ENCODE measurements around the gene ZNF304.

Gene ZNF304

DNA sequence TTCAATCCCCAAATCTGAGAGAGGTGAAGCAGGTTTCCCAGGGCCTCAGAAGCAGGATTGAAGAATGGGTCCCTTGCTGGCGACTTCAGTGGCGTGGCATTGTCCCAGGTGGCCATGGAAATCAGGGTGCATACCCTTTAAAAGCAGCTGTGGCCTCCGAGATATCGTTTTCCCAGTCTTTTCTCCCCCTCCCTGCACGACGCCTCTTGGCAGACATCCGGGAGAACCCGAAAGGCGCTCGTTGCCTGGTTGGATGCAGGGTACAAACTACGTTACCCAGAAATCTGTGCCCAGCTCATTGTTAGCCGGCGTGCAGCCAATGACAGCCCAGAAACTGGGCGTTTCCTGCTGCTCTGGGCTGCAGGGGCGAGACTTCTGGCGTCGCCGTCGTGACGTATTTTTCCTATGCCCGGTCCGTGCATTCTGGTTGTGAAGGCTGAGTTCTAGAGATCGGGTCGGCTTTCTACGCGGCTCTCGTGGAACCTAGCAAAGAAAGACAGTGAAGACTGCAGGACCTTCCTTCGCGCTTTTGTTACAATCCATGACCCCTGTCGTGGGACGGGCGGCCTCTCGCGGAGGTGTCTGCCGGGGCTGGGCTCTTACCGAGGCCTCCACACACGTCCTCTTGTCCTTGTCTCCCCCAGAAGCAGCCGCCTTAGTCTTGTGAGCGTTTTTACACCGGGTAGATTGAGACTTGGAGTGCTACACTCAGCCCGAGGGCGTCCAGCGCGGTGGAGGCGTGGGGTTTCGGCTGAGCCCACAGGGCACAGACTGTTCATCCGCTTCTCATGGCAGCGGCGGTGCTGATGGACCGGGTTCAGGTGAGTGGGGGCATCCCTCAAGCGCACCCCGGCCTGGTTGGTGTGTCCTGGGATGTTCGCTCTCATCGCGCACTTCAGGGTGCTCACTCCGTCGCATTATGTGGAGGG lies at the start of gene ZNF304:
Gene ZNF304, plus strand, starts transcription at position 395 of the 929 bp plus-strand sequence. Its CDS starts 394 bp downstream, at position 789.
- peak; percentile 89 for DNase-seq (ENCODE audit: low spot score)

DNA sequence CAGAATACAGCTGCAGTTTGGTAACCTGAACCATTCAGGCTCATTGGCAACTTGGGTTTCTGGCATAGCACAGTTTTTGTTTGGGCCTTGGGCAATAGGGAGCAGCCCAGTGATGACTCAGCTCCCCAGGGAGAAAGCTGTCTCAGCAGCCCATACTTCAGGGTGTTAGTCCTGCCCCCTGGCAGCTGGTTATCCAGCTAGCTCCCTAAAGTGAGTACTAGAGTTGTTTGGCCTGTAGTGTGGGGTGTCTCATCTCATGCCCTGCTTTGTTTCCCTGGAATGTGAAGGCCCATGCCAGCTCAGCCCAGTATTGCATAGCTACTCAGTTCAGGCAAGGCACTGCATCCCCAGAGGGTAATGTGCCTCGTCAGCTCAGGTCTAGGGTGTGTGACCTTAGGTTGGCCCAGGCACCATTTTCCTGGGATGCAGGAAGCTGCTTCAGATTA lies 49.0 kb upstream of the ZNF304 start:
- TF ChIP-seq, protein P1, sequence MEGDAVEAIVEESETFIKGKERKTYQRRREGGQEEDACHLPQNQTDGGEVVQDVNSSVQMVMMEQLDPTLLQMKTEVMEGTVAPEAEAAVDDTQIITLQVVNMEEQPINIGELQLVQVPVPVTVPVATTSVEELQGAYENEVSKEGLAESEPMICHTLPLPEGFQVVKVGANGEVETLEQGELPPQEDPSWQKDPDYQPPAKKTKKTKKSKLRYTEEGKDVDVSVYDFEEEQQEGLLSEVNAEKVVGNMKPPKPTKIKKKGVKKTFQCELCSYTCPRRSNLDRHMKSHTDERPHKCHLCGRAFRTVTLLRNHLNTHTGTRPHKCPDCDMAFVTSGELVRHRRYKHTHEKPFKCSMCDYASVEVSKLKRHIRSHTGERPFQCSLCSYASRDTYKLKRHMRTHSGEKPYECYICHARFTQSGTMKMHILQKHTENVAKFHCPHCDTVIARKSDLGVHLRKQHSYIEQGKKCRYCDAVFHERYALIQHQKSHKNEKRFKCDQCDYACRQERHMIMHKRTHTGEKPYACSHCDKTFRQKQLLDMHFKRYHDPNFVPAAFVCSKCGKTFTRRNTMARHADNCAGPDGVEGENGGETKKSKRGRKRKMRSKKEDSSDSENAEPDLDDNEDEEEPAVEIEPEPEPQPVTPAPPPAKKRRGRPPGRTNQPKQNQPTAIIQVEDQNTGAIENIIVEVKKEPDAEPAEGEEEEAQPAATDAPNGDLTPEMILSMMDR (IDR thresholded peaks at IDR 0.05; ENCODE audit: poor library complexity, severe bottlenecking): no peak
- H3K27ac ChIP-seq (ENCODE audit: poor library complexity, severe bottlenecking): peak overlapping the region; percentile 63
- no peaks in the 10 kb centered on the region for H3K9me3 ChIP-seq (ENCODE audit: severe bottlenecking)
- peaks cover 41% of the 10 kb centered on the region for H3K4me1 ChIP-seq (ENCODE audit: insufficient read depth, poor library complexity, severe bottlenecking)
- H3K27me3 ChIP-seq (ENCODE audit: insufficient read depth, poor library complexity, severe bottlenecking): no peaks in the 10 kb centered on the region
- ATAC-seq (ENCODE audit: low read depth) (peak; percentile 96), DNase-seq (ENCODE audit: low spot score) (peak; percentile 82)
- peaks cover 71% of the 10 kb centered on the region for H3K36me3 ChIP-seq (ENCODE audit: low read depth)
- H3K4me3 ChIP-seq (ENCODE audit: severe bottlenecking): no peak overlapping the region

More for the DNA sequence above, at the start of gene ZNF304:
- H3K27ac ChIP-seq (ENCODE audit: poor library complexity, severe bottlenecking): no peak within 1 kb of the TSS
- peaks cover 24% of the 10 kb centered on the region for H3K36me3 ChIP-seq (ENCODE audit: low read depth)
- H3K4me3 ChIP-seq (ENCODE audit: severe bottlenecking): peak within 1 kb of the TSS; percentile 74
- no peaks in the 10 kb centered on the region for H3K27me3 ChIP-seq (ENCODE audit: insufficient read depth, poor library complexity, severe bottlenecking)
- H3K4me1 ChIP-seq (ENCODE audit: insufficient read depth, poor library complexity, severe bottlenecking): peaks cover 5% of the 10 kb centered on the region
- H3K9me3 ChIP-seq (ENCODE audit: severe bottlenecking): no peaks in the 10 kb centered on the region
- peak; percentile 100 for ATAC-seq (ENCODE audit: low read depth)
- TF ChIP-seq, protein P1 (IDR thresholded peaks at IDR 0.05; ENCODE audit: poor library complexity, severe bottlenecking): no peak

DNA sequence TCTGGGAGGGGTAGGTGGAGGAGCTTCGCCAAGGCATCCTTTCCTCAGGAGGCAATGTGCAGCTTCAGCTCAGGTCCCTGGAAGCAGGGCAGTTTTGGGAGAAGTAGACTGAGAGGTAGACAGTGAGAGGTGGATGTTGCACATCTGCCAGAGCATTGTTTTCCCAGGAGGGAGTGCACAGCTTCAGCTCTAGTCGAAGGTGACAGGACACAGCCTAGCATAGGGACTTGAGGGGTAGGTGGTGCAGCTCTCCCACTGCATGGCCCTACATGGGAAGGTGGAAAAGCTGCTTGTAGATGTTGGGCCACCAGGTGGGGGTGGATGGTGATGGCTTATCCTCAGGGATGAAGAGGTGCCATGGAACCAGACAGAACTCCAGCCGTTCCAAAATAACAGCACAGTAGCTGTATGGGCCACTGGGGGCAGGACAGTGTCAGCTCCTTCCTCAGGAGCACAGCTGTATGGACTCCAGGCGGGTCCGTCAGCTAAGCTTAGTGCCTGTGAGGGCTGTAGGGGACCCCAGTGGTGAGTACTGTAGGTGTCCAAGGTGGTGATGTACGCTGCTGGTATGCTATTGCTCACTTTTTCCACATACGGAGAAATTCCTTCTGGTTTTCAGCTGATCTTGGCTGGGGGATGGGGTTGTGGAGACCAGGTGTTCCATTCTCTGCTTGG lies 48.2 kb upstream of the ZNF304 start:
- H3K36me3 ChIP-seq (ENCODE audit: low read depth): peaks cover 68% of the 10 kb centered on the region
- TF ChIP-seq, protein P1 (IDR thresholded peaks at IDR 0.05; ENCODE audit: poor library complexity, severe bottlenecking): no peak
- peaks cover 41% of the 10 kb centered on the region for H3K4me1 ChIP-seq (ENCODE audit: insufficient read depth, poor library complexity, severe bottlenecking)
- no peak for DNase-seq (ENCODE audit: low spot score)
- peak overlapping the region; percentile 63 for H3K27ac ChIP-seq (ENCODE audit: poor library complexity, severe bottlenecking)
- ATAC-seq (ENCODE audit: low read depth): peak; percentile 19; the same call in 1 of the 3 replicates
- no peaks in the 10 kb centered on the region for H3K27me3 ChIP-seq (ENCODE audit: insufficient read depth, poor library complexity, severe bottlenecking)
- H3K4me3 ChIP-seq (ENCODE audit: severe bottlenecking): no peak overlapping the region
- H3K9me3 ChIP-seq (ENCODE audit: severe bottlenecking): no peaks in the 10 kb centered on the region

DNA sequence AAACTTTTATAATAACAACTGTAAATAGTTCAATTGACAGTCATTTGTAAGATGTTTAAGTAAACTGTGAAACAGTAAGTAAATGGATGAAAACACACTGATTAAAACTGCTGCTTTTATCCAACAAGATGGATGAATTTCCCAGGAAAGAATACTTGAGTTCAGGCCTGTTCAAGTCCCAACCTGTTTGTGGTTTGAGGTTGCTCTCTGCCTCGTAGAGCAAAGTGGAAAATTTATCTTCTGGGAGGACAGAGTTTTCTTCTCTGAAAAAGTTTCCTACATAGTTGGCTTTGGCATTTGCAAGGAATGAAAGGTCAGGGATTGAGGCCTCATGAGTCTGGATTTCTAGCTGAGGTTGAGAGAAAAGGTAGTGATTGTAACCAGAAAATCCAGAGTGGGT lies 46.0 kb upstream of the ZNF304 start:
- Histone ChIP-seq H3K27ac (ENCODE audit: poor library complexity, severe bottlenecking) (peak overlapping the region; percentile 66), H3K9me3 (ENCODE audit: severe bottlenecking) (no peaks in the 10 kb centered on the region), H3K27me3 (ENCODE audit: insufficient read depth, poor library complexity, severe bottlenecking) (no peaks in the 10 kb centered on the region), H3K4me1 (ENCODE audit: insufficient read depth, poor library complexity, severe bottlenecking) (peaks cover 41% of the 10 kb centered on the region), H3K4me3 (ENCODE audit: severe bottlenecking) (no peak overlapping the region), H3K36me3 (ENCODE audit: low read depth) (peaks cover 50% of the 10 kb centered on the region)
- no peak for DNase-seq (ENCODE audit: low spot score)
- no peak for ATAC-seq (ENCODE audit: low read depth)
- TF ChIP-seq, protein P1 (IDR thresholded peaks at IDR 0.05; ENCODE audit: poor library complexity, severe bottlenecking): no peak
